Sigmoid colon (tissue), 7 donors: ENCODE results near the gene RASSF4. TPM values are rescaled to one million over a fixed set of nuclear protein-coding genes. Genes with fewer than 3 reads are reported as not detected.

Experiments
- DNase-seq: peaks from one replicate; pipeline ENCODE4 v3.0.0-alpha.2; 2019
- H3K27ac ChIP-seq, 4 donors: fragments of 200-600 bp; sonication (generic); one replicate each; pipeline ENCODE4 v1.5.1; 2016 to 2019; ENCODE audit warnings: mild to moderate bottlenecking in 1 of 4
- H3K27me3 ChIP-seq, 3 donors: fragments of 200-600 bp; sonication (generic); one replicate each; pipeline ENCODE4 v1.5.1; 2019; ENCODE audit warnings: mild to moderate bottlenecking in 1 of 3
- H3K36me3 ChIP-seq, 4 donors: fragments of 200-600 bp; sonication (generic); one replicate each; pipeline ENCODE4 v1.5.1; 2016 to 2019
- H3K4me1 ChIP-seq, 4 donors: fragments of 200-600 bp; sonication (generic); one replicate each; pipeline ENCODE4 v1.5.1; 2017 to 2019
- H3K4me3 ChIP-seq, 4 donors: fragments of 200-600 bp; sonication (generic); one replicate each; pipeline ENCODE4 v1.5.1; 2017 to 2019; ENCODE audit warnings: mild to moderate bottlenecking in 2 of 4, moderate library complexity in 1 of 4
- H3K9me3 ChIP-seq, 4 donors: fragments of 200-600 bp in 3 of 4; sonication (generic) in 3 of 4; one replicate each; pipeline versions ENCODE4 v1.5.1 to v1.6.1; 2013 to 2019
- EP300 ChIP-seq, 4 donors: sonication (generic); formaldehyde crosslinking; IDR thresholded peaks; one replicate each; pipeline ENCODE4 v1.6.1; 2017; ENCODE audit warnings: antibody characterized with exemption in 4 of 4
- POLR2A ChIP-seq, 2 donors: fragments of 450-650 bp; IDR thresholded peaks; one replicate each; pipeline ENCODE4 v1.6.1; 2016; ENCODE audit warnings: antibody characterized with exemption in 2 of 2, mild to moderate bottlenecking in 2 of 2, moderate library complexity in 2 of 2
- POLR2AphosphoS5 ChIP-seq, 4 donors: sonication (generic); formaldehyde crosslinking; IDR thresholded peaks; one replicate each; pipeline ENCODE4 v1.6.1; 2017; ENCODE audit warnings: antibody characterized with exemption in 4 of 4
- WGBS, 2 donors: extraction: QIAGEN DNeasy Blood & Tissue Kit; methylation state at CpG; one replicate each; pipeline ENCODE4 v1.1.7; 2013; 5-methylcytosine and 5-hydroxymethylcytosine counted together
- intact Hi-C: fragments of 100-400 bp; cut with DNase I; formaldehyde crosslinking; loops from one replicate; pipeline ENCODE4 v1.15.1; 2023
- polyA plus RNA-seq, 3 donors: library from polyadenylated mRNA; stranded (reverse); fragments of 200-250 nt; gene quantifications; one replicate each; pipeline ENCODE4 v1.2.3, GENCODE V29; 2013
- total RNA-seq, 4 donors: library from RNA; depleted of rRNA; stranded (reverse); fragments of >200 nt; gene quantifications; one replicate each; pipeline ENCODE4 v1.1.0, GENCODE V29; 2016
- TF ChIP-seq, protein P1 (sequence below), 4 experiments: fragments of 450-650 bp in 3 of 4; fragments of 200-600 bp in 1 of 4; IDR thresholded peaks; one replicate each; pipeline ENCODE4 v1.5.1; 2016 to 2019; ENCODE audit warnings: antibody characterized with exemption in 4 of 4, mild to moderate bottlenecking in 3 of 4, moderate library complexity in 2 of 4
- donor health status: healthy with polysubstance abuse.
- donor health status: Bipolar disorder and iron deficiency.
- donor health status: healthy.

RASSF4 gene
- total and polyA plus RNA-seq, 7 donors: 7.8 to 61.7 (median 23.2) TPM

DNA sequence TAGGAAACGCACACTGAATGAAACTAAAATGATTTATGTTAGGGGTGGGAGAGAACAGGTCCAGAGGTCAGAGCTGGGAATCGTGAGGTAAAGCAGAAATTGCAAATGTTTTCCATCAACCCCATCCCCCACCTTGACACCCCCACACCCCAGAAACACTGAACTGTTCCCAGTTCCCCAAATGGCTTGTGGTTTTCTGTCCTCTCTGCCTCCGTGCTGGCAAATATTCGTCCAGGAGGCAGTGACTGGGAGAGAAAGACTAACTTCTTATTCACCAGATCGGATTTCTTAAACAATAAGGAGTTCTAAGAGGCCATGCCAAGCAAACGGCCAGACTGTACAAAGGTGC, 730 bp upstream of the RASSF4 start:
- TF ChIP-seq POLR2A (IDR thresholded peaks at IDR 0.05) (no peak), EP300 (IDR thresholded peaks at IDR 0.05) (no peak), POLR2AphosphoS5 (IDR thresholded peaks at IDR 0.05) (no peak)
- TF ChIP-seq, protein P1, sequence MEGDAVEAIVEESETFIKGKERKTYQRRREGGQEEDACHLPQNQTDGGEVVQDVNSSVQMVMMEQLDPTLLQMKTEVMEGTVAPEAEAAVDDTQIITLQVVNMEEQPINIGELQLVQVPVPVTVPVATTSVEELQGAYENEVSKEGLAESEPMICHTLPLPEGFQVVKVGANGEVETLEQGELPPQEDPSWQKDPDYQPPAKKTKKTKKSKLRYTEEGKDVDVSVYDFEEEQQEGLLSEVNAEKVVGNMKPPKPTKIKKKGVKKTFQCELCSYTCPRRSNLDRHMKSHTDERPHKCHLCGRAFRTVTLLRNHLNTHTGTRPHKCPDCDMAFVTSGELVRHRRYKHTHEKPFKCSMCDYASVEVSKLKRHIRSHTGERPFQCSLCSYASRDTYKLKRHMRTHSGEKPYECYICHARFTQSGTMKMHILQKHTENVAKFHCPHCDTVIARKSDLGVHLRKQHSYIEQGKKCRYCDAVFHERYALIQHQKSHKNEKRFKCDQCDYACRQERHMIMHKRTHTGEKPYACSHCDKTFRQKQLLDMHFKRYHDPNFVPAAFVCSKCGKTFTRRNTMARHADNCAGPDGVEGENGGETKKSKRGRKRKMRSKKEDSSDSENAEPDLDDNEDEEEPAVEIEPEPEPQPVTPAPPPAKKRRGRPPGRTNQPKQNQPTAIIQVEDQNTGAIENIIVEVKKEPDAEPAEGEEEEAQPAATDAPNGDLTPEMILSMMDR (IDR thresholded peaks at IDR 0.05): no peak
- Histone ChIP-seq H3K4me3 (peak overlapping the region; percentile 65 to 74 (median 69)), H3K36me3 (peaks cover 0 to 6% (median 0%) of the 10 kb centered on the region in 4 donors), H3K4me1 (peaks cover 0 to 43% (median 27%) of the 10 kb centered on the region in 4 donors), H3K27ac (peak overlapping the region; percentile 90 to 93 (median 91)), H3K9me3 (no peaks in the 10 kb centered on the region), H3K27me3 (no peaks in the 10 kb centered on the region)
- no peak for DNase-seq
- intact Hi-C loops: loop anchor here (1.0 to 2.0 kb wide), 3 partner anchors 15 to 42 kb away; partner anchors contain the start of gene ZNF22
- WGBS, 2 donors: 1 to 7% methylated on average over 6 of the region's 6 CpGs

DNA sequence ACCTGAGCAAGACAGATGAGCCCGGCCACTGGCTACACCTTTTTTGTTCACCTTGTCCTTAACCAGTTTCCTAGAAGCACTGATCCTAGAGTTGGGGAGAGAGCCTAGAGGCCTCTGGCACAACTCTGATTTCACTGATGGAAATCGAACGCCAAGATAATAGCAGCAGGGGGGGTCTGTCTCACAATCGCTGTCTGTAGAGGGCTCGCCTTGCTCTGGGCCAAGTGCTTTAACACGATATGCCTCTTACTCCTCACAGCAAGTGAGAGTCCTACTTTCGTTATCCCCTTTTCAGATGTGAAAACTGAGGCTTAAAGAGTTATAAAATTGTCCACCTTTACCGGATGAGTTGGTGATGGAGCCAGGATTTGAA, 472 bp downstream of the RASSF4 start:
- Histone ChIP-seq H3K36me3 (peaks cover 0 to 6% (median 0%) of the 10 kb centered on the region in 4 donors), H3K4me3 (peak overlapping the region; percentile 65 to 74 (median 69)), H3K4me1 (peaks cover 0 to 54% (median 34%) of the 10 kb centered on the region in 4 donors), H3K27me3 (no peaks in the 10 kb centered on the region), H3K9me3 (no peaks in the 10 kb centered on the region), H3K27ac (peak overlapping the region; percentile 90 to 93 (median 91))
- 15 to 58% methylated on average over 8 of the region's 8 CpGs for WGBS, 2 donors
- DNase-seq: no peak
- TF ChIP-seq, protein P1 (IDR thresholded peaks at IDR 0.05): no peak
- no peak for TF ChIP-seq POLR2A (IDR thresholded peaks at IDR 0.05)
- intact Hi-C loops: no loop called here

- Histone ChIP-seq H3K27me3 (no peaks in the 10 kb centered on the region), H3K4me3 (peak overlapping the region; percentile 65 to 74 (median 69)), H3K9me3 (no peaks in the 10 kb centered on the region), H3K4me1 (peaks cover 0 to 59% (median 34%) of the 10 kb centered on the region in 4 donors), H3K36me3 (peaks cover 0 to 3% (median 0%) of the 10 kb centered on the region in 4 donors), H3K27ac (peak overlapping the region; percentile 90 to 93 (median 91))
- DNase-seq: peak; percentile 63
- intact Hi-C loops: no loop called here
- WGBS, 2 donors: 37 to 77% methylated on average over 7 of the region's 7 CpGs
- TF ChIP-seq EP300 (IDR thresholded peaks at IDR 0.05) (no peak), POLR2AphosphoS5 (IDR thresholded peaks at IDR 0.05) (no peak), POLR2A (IDR thresholded peaks at IDR 0.05) (no peak)
- TF ChIP-seq, protein P1 (IDR thresholded peaks at IDR 0.05): no peak
Observed at GRCh38 chr10:44960482-44961229, 1.1 kb downstream of the RASSF4 start.

- Histone ChIP-seq H3K27me3 (no peaks in the 10 kb centered on the region), H3K4me1 (peaks cover 0 to 63% (median 36%) of the 10 kb centered on the region in 4 donors), H3K36me3 (no peaks in the 10 kb centered on the region), H3K4me3 (peak overlapping the region; percentile 2 to 74 (median 68)), H3K27ac (peak overlapping the region; percentile 90 to 93 (median 91)), H3K9me3 (no peaks in the 10 kb centered on the region)
- intact Hi-C loops: no loop called here
- DNase-seq: no peak
- WGBS, 2 donors: 61 to 67% methylated on average over 4 of the region's 4 CpGs
- TF ChIP-seq, protein P1 (IDR thresholded peaks at IDR 0.05): no peak
- TF ChIP-seq EP300 (IDR thresholded peaks at IDR 0.05) (no peak), POLR2AphosphoS5 (IDR thresholded peaks at IDR 0.05) (no peak), POLR2A (IDR thresholded peaks at IDR 0.05) (no peak)
Observed at GRCh38 chr10:44961230-44961571, 1.6 kb downstream of the RASSF4 start.
